ENCODE results near the gene XRCC2. TPM values are rescaled to one million over a fixed set of nuclear protein-coding genes. Genes with fewer than 3 reads are reported as not detected.
A peak's percentile ranks its signal among the peaks of the same experiment; 100 is the strongest.

The XRCC2 gene
- total and polyA plus RNA-seq, 2 of the 4 experiments (the other 2 are of a cell fraction) = 2.2 to 3.6 TPM

DNA sequence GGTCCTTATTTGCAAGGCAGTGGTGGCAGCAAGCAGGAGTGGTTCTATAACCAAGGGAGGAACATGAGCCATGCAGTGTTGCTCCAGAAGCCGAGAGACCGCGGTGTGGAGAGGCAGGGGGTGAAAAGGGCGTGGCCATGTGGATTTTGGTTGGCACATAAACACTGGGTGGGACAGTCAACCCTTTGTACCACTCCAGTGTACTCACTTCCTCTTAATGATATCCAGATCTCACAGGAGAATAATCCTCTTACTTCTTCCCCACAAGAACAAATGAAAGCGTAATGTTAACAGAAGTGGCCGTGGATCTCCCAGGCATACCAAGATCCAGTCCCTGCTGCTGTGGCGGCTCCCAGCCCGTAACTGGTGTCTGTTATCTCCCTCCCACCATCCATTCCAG is 42.4 kb downstream of the XRCC2 start:
- Histone ChIP-seq H2BK20ac (ENCODE audit: low read depth, low read length) (no peak overlapping the region), H3K4me2 (ENCODE audit: low read depth, low read length) (no peak overlapping the region), H3K56ac (ENCODE audit: extremely low read depth, insufficient read depth, low read length) (no peak overlapping the region), H4K91ac (ENCODE audit: insufficient read depth, low read depth, low read length) (no peak overlapping the region), H3K79me1 (ENCODE audit: low read depth in 1 of 2, low read length in 2 of 2) (no peaks in the 10 kb centered on the region), H2AFZ (replicated peaks; ENCODE audit: low read length, poor library complexity) (peak overlapping the region; percentile 49), H3K27me3 (ENCODE audit: control insufficient read depth, insufficient read depth, low read length) (no peaks in the 10 kb centered on the region), H4K8ac (ENCODE audit: low read depth in 2 of 2, low read length in 2 of 2) (no peak overlapping the region), H2BK15ac (ENCODE audit: low read depth, low read length) (no peak overlapping the region), H3K18ac (ENCODE audit: low read depth, low read length) (no peak overlapping the region), H3K9me1 (ENCODE audit: insufficient read depth, low read length) (no peaks in the 10 kb centered on the region), H3K9me3 (ENCODE audit: control insufficient read depth, insufficient read depth, low read length) (no peaks in the 10 kb centered on the region), H3K4ac (ENCODE audit: low read depth, low read length) (no peak overlapping the region), H2BK120ac (ENCODE audit: low read depth, low read length) (no peak overlapping the region), H4K20me1 (ENCODE audit: insufficient read depth, low read length) (no peaks in the 10 kb centered on the region), H2AK9ac (replicated peaks; ENCODE audit: low read depth, low read length, poor library complexity) (no peak overlapping the region), H3K27ac (ENCODE audit: insufficient read depth, low read length) (no peak overlapping the region), H2AK5ac (ENCODE audit: low read depth, low read length) (no peak overlapping the region), H2BK5ac (ENCODE audit: low read depth, low read length, poor library complexity, severe bottlenecking) (no peak overlapping the region), H3K4me3 (ENCODE audit: insufficient read depth, low read depth, low read length) (no peak overlapping the region), H3K9ac (ENCODE audit: low read depth, low read length) (no peak overlapping the region), H3K4me1 (ENCODE audit: control insufficient read depth, insufficient read depth, low read length) (no peaks in the 10 kb centered on the region), H3K14ac (replicated peaks; ENCODE audit: low read depth, low read length) (no peak overlapping the region), H3K36me3 (ENCODE audit: control insufficient read depth, insufficient read depth, low read length) (no peaks in the 10 kb centered on the region), H3K23ac (ENCODE audit: low read depth, low read length) (no peak overlapping the region), H4K5ac (ENCODE audit: low read depth, low read length) (no peak overlapping the region)
- no peak for DNase-seq
- no TSS peak for BruUV-seq (replicated peaks)
- CTCF ChIA-PET = no interaction called here
- TF ChIP-seq NFE2L2 (IDR thresholded peaks at IDR 0.05; ENCODE audit: low read depth, low read length) = no peak
- TF ChIP-seq RCOR1 (IDR thresholded peaks at IDR 0.05; ENCODE audit: insufficient replicate concordance, low read length) = no peak
- TF ChIP-seq BHLHE40 (IDR thresholded peaks at IDR 0.05; ENCODE audit: low read depth, low read length) = no peak
- TF ChIP-seq, protein P1, sequence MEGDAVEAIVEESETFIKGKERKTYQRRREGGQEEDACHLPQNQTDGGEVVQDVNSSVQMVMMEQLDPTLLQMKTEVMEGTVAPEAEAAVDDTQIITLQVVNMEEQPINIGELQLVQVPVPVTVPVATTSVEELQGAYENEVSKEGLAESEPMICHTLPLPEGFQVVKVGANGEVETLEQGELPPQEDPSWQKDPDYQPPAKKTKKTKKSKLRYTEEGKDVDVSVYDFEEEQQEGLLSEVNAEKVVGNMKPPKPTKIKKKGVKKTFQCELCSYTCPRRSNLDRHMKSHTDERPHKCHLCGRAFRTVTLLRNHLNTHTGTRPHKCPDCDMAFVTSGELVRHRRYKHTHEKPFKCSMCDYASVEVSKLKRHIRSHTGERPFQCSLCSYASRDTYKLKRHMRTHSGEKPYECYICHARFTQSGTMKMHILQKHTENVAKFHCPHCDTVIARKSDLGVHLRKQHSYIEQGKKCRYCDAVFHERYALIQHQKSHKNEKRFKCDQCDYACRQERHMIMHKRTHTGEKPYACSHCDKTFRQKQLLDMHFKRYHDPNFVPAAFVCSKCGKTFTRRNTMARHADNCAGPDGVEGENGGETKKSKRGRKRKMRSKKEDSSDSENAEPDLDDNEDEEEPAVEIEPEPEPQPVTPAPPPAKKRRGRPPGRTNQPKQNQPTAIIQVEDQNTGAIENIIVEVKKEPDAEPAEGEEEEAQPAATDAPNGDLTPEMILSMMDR (conservative IDR thresholded peaks at IDR 0.05; ENCODE audit: low read depth, low read length) = no peak
- dilution Hi-C loops (cut with HindIII; ENCODE audit: low sequenced_read_pairs, unreplicated experiment) (no loop called here), in situ Hi-C loops (cut with MboI; ENCODE audit: low sequenced_read_pairs) (no loop called here), intact Hi-C loops (cut with micrococcal nuclease) (no loop called here)
- ATAC-seq (ENCODE audit: low read depth) = no peak
- 72% methylated on average over 3 of the region's 8 CpGs; no CpG with 5 or more reads in 1 of the 2 experiments for WGBS, 2 experiments (ENCODE audit: extremely low coverage in 2 of 2, insufficient read length in 1 of 2)
- POLR2A ChIA-PET (ENCODE audit: unreplicated experiment) = no interaction called here

Data from IMR-90 (cell line).